Measurements from ENCODE around the gene PLEKHM2. TPM values are rescaled to one million over a fixed set of nuclear protein-coding genes. Genes with fewer than 3 reads are reported as not detected.

Gene PLEKHM2
- total RNA-seq, 1 experiment from 2014 or later, result 53.9 TPM

DNA sequence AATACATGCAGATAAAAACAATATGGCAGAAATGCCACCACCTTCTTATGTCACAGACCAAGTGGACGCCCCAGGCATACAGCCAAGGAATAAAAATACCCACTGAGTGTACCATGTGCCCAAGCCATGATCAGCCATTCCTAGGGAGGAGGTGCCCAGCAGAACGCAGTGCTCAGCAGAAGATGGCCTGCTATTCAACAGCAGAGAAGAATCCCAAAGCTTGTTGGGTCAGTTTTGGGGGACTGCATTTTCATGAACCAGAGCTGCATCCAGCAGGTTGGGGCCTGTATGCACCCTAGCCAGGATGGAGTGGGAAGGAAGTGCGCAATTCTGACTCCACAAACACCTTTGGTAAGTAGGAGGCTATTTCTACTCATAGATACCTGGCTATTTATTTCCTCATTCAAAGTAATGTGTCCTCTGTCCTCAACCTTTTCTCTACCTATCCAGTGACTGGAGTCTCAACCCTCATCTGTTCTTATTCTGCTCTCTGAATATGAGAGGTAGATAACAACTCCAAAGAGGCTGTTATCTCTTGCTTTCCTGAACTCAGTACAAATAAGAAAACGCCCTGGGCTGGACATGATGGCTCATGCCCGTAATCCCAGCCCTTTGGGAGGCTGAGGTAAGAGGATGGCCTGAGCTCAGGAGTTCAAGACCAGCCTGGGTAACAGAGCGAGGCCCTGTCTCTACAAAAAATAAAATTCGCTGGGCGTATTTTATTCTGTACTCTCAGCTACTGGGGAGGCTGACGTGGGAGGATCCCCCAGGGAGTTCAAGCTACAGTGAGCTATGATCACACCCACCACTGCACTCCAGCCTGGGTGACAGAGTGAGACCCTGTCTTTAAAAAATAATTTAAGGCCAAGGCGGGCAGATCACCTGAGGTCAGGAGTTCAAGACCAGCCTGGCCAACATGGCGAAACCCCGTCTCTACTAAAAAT lies 2.5 kb upstream of the PLEKHM2 start:
- Histone ChIP-seq H3K27ac (ENCODE audit: low read depth, low read length, poor library complexity, severe bottlenecking) (no peak overlapping the region), H3K4me3 (ENCODE audit: low read depth, low read length, poor library complexity, severe bottlenecking) (no peak overlapping the region), H3K9me3 (ENCODE audit: low read depth, low read length, poor library complexity, severe bottlenecking) (no peaks in the 10 kb centered on the region), H3K27me3 (replicated peaks; ENCODE audit: insufficient read depth, low read depth, low read length, poor library complexity) (no peaks in the 10 kb centered on the region), H3K4me1 (ENCODE audit: insufficient read depth, low read length, poor library complexity, severe bottlenecking) (peaks cover 3% of the 10 kb centered on the region), H3K36me3 (ENCODE audit: insufficient read depth, low read length, poor library complexity, severe bottlenecking) (no peaks in the 10 kb centered on the region)
- CTCF ChIA-PET, result no interaction called here
- DNase-seq (ENCODE audit: low spot score), result no peak
- intact Hi-C loops (cut with micrococcal nuclease; ENCODE audit: unreplicated experiment), result no loop called here
- POLR2A ChIA-PET (ENCODE audit: low non-redundant PET), result interaction anchor here (0.7 kb wide), 1 partner anchor 18 kb away, joined by 5 read pairs; no protein-coding TSS in a partner anchor
- BruUV-seq (replicated peaks), result no TSS peak
- TF ChIP-seq, protein P1, sequence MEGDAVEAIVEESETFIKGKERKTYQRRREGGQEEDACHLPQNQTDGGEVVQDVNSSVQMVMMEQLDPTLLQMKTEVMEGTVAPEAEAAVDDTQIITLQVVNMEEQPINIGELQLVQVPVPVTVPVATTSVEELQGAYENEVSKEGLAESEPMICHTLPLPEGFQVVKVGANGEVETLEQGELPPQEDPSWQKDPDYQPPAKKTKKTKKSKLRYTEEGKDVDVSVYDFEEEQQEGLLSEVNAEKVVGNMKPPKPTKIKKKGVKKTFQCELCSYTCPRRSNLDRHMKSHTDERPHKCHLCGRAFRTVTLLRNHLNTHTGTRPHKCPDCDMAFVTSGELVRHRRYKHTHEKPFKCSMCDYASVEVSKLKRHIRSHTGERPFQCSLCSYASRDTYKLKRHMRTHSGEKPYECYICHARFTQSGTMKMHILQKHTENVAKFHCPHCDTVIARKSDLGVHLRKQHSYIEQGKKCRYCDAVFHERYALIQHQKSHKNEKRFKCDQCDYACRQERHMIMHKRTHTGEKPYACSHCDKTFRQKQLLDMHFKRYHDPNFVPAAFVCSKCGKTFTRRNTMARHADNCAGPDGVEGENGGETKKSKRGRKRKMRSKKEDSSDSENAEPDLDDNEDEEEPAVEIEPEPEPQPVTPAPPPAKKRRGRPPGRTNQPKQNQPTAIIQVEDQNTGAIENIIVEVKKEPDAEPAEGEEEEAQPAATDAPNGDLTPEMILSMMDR (conservative IDR thresholded peaks at IDR 0.05; ENCODE audit: low read depth, low read length), result no peak
- no peak for TF ChIP-seq EZH2 (IDR thresholded peaks at IDR 0.05; ENCODE audit: borderline replicate concordance, low read depth, low read length, poor library complexity, severe bottlenecking)

DNA sequence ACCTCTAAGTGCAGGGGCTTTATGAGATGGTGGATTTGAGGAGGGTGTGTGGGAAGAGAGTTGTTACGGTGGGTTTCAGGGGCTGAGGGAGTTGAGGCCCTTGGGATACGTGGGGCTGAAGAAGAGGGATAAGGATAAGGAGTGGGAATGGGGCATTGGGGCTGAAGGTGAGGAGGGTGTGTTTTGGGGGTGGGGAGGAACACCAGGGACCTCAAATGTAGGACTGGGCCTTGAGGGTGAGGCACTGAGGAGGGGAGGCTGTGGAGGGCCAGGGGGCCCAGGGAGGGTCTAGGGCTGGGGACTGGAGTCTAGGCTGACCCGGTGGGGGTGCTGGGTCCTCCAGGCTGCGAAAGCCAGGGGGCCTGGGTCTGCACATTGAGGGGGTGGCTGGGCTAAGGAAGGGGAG lies 1.2 kb upstream of the PLEKHM2 start:
- no TSS peak for BruUV-seq (replicated peaks)
- no peak for DNase-seq (ENCODE audit: low spot score)

DNA sequence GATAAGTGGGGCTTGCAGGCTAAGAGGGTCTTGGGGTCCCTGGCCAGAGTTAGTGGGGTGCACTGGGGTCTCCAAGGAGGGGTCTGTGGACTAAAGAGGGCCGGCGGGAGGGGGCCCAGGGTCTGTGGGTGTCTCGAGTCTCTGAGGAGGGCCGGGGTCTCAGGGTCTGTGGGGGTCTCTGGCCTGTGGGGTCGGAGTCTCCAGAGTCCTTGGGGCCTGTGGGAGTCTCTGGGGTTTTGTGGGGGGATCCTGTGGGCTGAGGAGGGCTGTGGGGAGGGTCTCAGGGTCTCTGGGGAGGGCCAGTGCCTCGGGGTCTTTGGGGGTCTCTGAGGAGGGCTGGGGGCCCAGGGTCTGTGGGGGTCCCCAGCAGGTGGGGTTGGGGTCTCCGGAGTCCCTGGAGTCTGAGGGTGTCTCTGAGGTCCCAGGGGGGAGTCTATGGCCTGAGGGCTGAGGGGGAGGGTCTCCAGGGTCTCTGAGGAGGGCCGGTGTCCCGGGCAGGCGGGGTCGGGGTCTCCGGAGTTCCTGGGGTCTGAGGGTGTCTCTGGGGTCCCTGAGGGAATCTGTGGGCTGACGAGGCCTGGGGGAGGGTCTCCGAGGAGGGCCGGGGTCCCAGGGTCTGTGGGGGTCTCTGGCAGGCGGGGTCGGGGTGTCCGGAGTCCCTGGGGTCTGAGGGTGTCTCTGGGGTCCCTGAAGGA lies 628 bp upstream of the PLEKHM2 start:
- no TSS peak for BruUV-seq (replicated peaks)
- H3K27ac ChIP-seq (ENCODE audit: low read depth, low read length, poor library complexity, severe bottlenecking), result peak overlapping the region; percentile 99
- H3K4me3 ChIP-seq (ENCODE audit: low read depth, low read length, poor library complexity, severe bottlenecking), result peak overlapping the region; percentile 73
- H3K27me3 ChIP-seq (replicated peaks; ENCODE audit: insufficient read depth, low read depth, low read length, poor library complexity), result no peaks in the 10 kb centered on the region
- H3K4me1 ChIP-seq (ENCODE audit: insufficient read depth, low read length, poor library complexity, severe bottlenecking), result peaks cover 3% of the 10 kb centered on the region
- no peak for DNase-seq (ENCODE audit: low spot score)
- no peaks in the 10 kb centered on the region for H3K36me3 ChIP-seq (ENCODE audit: insufficient read depth, low read length, poor library complexity, severe bottlenecking)
- CTCF ChIA-PET, result no interaction called here
- H3K9me3 ChIP-seq (ENCODE audit: low read depth, low read length, poor library complexity, severe bottlenecking), result no peaks in the 10 kb centered on the region
- TF ChIP-seq, protein P1 (conservative IDR thresholded peaks at IDR 0.05; ENCODE audit: low read depth, low read length), result no peak
- TF ChIP-seq EZH2 (IDR thresholded peaks at IDR 0.05; ENCODE audit: borderline replicate concordance, low read depth, low read length, poor library complexity, severe bottlenecking), result no peak
- intact Hi-C loops (cut with micrococcal nuclease; ENCODE audit: unreplicated experiment), result no loop called here
- POLR2A ChIA-PET (ENCODE audit: low non-redundant PET), result no interaction called here

More for the DNA sequence above, 1.2 kb upstream of the PLEKHM2 start:
- peaks cover 3% of the 10 kb centered on the region for H3K4me1 ChIP-seq (ENCODE audit: insufficient read depth, low read length, poor library complexity, severe bottlenecking)
- ChIA-PET POLR2A (ENCODE audit: low non-redundant PET) (no interaction called here), CTCF (no interaction called here)
- intact Hi-C loops (cut with micrococcal nuclease; ENCODE audit: unreplicated experiment), result no loop called here
- TF ChIP-seq EZH2 (IDR thresholded peaks at IDR 0.05; ENCODE audit: borderline replicate concordance, low read depth, low read length, poor library complexity, severe bottlenecking), result no peak
- TF ChIP-seq, protein P1 (conservative IDR thresholded peaks at IDR 0.05; ENCODE audit: low read depth, low read length), result no peak
- H3K4me3 ChIP-seq (ENCODE audit: low read depth, low read length, poor library complexity, severe bottlenecking), result no peak overlapping the region
- H3K36me3 ChIP-seq (ENCODE audit: insufficient read depth, low read length, poor library complexity, severe bottlenecking), result no peaks in the 10 kb centered on the region
- H3K27me3 ChIP-seq (replicated peaks; ENCODE audit: insufficient read depth, low read depth, low read length, poor library complexity), result no peaks in the 10 kb centered on the region
- H3K27ac ChIP-seq (ENCODE audit: low read depth, low read length, poor library complexity, severe bottlenecking), result peak overlapping the region; percentile 99
- H3K9me3 ChIP-seq (ENCODE audit: low read depth, low read length, poor library complexity, severe bottlenecking), result no peaks in the 10 kb centered on the region

All from A673 (cell line).